SHP77 treated with DMSO at 0.1 percent for 48 hours (cell line): ENCODE results near the gene SERPINA9.
"Not testable (repeated sequence)": the region's sequence is repeated elsewhere in the genome, so short reads cannot be mapped to it uniquely, and the experiment has no call there.

ENCODE experiments used
- DNase-seq: peaks from one replicate; lab custom pipeline; 2025; lab: John Stamatoyannopoulos, UW

Gene SERPINA9

DNA sequence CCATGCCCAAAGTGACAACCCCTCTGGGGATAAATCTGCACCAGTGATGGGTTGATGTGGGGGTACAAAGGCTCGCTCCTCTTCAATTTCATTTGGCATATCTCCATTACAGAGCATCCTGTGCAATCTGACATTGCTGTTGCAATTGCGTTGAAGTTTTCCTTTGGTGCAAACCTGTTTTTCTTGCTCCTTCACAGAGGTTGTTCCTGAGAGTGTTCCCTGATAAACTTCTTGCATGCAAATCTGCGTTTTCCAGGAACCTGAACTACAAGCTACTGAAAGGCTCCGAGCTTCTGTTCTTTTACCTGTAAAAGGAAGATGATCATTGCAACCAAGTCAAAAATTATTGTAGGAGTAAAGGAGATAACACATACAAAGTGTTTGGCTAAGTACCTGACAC is 49.5 kb downstream of the SERPINA9 start:
- DNase-seq, result no peak

- no peak for DNase-seq
Observed at GRCh38 chr14:94424371-94424770, 51.6 kb downstream of the SERPINA9 start.

DNA sequence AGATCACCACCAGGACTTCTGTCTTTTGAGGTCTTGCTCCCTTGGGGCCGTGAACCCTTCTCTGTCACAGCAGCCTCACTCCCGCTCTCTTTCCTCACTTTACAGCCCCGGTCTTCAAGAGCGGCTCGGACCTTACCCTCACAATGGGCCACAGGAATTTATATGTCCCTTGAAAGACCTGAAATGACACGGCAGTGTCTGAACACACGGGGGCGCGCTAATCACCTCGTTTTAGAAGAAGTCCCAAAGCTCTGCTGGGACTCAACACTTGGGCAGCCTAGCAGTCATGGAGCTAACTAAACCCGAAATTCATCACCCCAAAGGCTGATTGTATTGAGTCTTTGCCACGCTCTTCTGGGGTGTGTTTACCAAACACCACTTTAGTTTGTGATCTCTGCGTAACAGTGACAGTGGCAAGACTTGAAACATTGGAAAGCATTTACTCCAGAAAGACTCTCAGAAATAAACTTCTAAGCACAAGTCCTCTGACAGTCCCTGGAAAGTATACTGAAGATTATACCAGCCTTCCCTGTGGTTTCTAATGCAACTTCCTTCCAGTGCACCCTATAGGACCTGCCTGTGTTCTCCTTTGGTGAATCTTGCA is 52.4 kb downstream of the SERPINA9 start:
- DNase-seq, result peak; percentile 19

DNA sequence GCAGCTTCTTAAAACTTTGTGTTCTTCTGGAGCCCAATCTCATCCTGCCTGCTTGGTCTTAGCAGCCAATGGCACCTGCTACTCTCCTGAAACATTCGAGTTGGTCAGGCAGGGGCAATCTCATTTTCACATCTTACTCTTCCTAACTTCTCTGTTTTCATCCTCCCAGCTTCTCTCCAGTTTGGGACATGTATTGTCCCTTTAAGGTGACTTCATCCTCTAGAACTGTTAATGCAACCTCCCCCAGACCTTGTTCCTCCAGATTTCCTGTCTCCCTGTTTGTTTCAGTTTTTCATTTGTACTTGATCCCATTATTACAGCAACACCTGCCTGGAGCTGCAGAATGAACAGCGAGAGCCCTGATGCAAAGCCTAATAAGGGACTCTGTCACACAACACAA is 54.7 kb downstream of the SERPINA9 start:
- DNase-seq, result no peak

GRCh38 chr14:94417497-94418205 is 58.3 kb downstream of the SERPINA9 start:
- not testable (repeated sequence) for DNase-seq
